ENCODE results near the gene ZNF574.
"Not testable (repeated sequence)": the region's sequence is repeated elsewhere in the genome, so short reads cannot be mapped to it uniquely, and the experiment has no call there.

ZNF574 gene, protein sequence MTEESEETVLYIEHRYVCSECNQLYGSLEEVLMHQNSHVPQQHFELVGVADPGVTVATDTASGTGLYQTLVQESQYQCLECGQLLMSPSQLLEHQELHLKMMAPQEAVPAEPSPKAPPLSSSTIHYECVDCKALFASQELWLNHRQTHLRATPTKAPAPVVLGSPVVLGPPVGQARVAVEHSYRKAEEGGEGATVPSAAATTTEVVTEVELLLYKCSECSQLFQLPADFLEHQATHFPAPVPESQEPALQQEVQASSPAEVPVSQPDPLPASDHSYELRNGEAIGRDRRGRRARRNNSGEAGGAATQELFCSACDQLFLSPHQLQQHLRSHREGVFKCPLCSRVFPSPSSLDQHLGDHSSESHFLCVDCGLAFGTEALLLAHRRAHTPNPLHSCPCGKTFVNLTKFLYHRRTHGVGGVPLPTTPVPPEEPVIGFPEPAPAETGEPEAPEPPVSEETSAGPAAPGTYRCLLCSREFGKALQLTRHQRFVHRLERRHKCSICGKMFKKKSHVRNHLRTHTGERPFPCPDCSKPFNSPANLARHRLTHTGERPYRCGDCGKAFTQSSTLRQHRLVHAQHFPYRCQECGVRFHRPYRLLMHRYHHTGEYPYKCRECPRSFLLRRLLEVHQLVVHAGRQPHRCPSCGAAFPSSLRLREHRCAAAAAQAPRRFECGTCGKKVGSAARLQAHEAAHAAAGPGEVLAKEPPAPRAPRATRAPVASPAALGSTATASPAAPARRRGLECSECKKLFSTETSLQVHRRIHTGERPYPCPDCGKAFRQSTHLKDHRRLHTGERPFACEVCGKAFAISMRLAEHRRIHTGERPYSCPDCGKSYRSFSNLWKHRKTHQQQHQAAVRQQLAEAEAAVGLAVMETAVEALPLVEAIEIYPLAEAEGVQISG

DNA sequence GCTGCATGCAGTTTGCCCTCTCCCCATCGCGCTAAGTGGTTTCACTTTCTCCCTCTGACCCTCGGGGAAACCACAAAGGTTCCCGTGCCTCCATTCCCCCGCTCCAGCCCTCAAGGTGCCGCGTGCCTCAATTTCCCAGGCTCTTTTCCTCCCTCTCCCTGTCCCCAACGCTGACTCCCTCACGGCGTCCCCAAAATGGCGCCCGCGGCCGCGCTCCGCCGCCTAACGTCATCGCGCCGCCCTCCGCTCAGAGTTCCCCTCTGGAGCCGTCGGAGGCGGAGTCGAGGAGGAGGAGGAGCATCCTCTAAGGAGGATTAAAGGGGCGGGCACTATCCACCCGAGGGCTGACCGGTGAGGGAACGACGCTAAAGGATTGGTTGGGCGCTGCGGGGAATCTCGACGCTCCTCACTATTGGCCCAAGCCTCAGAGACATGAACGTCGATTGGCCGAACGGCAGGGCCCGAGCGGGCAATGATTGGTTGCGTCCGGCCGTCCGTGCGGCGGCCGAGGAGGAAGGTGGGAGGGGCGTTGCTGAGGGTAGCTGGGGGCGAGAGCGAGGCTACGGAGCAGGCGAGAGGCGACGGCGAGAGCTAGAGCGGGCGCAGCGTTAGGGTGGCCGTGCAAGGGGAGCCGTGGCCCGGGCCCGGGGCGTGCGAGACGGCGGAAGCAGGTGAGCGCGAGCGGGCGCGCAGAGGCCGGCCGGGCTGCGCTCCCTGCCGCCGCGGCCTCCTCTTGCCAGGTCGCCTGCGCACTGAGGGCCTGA is at the start of gene ZNF574:
ZNF574 (plus strand) TSS at position 551 of the 764 bp plus-strand sequence. CDS start 2,441 bp downstream, outside the sequence.
- peak; percentile 99 for DNase-seq

DNA sequence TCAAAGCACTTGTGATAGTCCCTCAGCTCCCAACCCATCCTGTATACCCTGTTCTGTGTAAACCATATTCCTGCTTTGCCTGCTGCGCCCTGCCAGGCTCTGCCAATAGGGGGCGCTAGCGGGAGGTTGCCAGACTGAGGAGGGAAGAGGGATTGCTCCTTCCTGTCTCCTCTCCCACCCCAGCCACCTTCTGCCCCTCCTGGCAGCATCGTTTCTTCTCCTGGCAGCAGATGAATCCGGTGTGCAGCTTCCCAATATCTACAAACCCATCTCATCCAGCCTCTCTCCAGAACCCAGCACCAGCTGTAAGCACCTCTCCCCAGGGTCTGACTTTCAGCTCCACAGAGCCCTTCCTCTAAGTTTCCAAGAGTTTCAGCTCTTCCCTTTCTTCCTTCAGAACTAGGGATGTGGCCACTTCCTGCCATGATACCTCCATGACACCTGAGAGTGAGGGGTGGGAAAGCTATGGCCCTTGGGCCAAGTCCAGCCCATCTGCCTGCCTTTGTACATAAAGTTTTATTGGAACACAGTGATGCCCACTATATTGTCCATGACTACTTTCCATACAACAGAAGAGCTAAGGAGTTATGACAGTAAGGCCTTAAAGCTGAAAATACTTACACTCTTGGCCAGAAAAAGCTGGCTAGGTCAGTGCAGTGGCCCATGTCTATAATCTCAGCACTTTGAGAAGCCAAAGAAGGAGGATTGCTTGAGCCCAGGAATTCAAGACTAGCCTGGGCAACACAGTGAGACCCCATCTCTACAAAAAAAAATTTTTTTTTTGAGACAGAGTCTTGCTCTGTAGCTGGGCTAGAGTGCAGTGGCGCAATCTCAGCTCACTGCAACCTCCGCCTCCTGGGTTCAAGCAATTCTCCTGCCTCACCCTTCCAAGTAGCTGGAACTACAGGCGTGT is 47.4 kb upstream of the ZNF574 start:
- peak; percentile 61 for DNase-seq

DNA sequence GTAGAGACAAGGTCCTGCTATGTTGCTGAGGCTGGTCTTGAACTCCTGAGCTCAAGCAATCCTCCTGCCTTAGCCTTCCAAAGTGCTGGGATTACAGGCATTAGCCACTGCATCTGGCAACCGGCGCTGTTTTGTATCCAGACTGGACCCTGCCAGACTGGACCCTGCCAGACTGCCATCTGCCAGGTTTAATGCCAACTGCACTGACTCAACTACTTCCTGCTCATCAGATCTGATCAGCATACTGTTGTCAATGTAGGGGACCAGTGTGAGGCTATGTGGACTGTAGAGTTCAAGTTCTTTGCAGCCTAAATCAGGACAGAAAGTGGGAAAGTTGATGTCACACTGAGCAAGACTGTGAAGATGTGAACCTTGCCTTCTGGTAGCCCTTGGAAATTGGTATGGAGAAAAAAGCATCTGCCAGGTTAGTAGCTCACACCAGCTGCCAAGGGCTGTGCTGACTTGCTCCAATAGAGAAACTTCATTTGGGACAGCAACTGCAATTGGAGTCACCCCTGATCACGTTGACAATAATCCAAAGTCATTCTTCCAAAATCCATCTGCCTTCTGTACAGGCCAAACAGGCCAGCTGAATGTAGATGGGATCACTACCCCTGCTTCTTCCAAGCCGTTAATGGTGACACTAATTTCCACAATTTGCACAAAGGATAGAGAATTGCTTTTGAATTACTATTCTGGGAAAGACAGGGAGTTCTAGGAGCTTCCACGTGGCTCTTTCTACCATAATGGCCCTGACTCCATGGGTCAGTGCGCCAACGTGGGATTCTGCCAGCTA is 45.1 kb upstream of the ZNF574 start:
- DNase-seq = no peak

DNA sequence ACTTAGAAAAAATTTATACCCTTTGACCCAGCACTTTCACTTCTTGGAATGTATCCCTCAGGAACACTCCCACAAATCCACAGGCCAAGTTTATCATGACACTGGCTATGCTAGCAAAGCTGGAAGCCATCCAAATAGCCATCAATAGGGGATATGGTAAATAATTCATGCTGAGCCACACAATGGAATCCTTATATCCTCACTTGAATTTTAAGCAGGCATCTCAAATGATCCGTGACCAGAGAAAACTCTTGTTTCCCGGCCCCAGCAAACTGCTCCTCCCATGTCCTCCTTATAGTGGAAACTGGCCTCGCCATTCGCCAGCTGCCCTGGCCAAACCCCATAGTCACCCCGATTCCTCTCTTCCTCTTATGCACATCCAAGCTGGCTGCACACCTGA is 43.5 kb upstream of the ZNF574 start:
- DNase-seq = no peak

DNA sequence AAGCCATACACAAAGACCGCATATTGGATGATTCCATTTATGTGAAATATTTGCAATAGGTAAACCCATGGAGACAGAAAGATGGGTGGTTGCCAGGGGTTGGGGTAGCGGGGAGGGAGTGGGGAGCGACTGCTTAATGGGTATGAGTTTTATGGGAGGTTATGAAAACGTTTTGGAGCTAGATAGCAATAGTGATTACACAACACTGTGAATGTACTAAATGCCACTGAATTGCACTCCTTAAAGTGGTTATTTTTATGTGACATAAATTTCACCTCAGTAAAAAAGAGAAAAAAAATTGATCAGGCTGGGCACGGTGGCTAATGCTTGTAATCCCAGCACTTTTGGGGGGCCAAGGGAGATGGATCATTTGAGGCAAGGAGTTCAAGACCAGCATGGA is 42.6 kb upstream of the ZNF574 start:
- no peak for DNase-seq

DNA sequence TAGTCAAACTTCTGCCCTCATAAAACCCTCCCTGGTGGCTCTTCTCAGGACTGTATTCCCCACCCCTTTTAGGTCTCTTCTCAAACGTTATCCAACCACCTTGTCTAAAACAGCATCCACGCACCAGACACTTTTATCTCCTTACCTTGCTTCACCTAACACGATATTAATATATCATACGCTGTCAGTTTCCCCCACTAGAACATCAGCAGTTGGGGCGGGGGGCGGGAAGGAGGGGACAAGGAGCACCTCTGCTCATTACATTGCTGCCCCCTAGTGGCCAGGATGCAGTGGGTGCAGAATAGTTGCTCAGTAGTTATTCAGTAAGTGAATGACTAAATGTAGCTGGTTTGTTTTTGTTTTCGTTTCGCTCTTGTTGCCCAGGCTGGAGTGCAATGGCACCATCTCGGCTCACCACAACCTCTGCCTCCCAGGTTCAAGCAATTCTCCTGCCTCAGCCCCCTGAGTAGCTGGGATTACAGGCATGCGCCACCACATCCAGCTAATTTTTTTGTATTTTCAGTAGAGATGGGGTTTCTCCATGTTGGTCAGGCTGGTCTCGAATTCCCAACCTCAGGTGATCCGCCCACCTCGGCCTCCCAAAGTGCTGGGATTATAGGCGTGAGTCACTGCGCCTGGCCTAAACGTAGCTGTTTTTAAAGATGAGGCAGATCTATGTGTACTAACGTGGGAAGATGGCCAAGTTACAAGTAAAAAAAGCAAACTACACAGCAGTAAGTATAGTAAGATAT is 41.1 kb upstream of the ZNF574 start:
- peak; percentile 75 for DNase-seq

DNA sequence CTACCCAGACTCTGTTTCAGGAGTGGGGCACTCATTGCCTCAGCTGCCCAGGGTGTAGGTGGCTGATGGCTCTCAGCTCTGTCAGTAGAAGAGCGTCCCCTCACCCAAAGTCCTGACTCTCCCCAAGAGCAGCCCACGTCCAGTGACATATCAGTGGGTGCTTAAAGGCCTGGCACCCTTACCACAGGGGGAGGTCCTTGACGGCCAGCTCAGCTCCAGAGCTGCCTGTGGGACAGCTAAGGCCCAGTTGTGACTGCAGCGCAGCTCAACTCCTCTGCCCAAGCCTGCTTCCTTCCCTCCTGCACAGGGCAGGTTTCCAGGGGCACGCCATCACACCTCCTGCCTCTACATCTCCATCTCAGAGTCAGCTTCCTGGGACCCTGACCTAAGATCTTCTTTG is 38.3 kb upstream of the ZNF574 start:
- DNase-seq = no peak

DNA sequence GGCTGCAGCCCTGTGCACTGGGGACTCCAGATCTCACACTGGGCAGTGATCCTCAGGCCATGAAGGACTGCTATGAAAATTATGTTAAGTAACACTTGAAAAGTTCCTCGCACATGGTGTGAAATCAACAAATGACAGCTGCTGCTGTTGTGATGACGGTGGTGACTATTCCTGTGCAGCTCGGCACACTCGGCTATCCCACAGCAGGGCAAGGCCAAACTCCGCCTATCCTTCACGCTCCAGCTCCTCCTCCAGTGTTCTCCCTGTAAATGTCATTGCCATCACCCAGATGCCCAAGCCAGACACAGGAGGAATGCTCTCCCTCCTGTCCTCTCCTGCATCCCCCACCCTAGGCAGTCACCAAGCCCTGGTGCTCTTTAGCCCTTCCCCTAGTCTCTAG is 37.3 kb upstream of the ZNF574 start:
- DNase-seq = no peak

DNA sequence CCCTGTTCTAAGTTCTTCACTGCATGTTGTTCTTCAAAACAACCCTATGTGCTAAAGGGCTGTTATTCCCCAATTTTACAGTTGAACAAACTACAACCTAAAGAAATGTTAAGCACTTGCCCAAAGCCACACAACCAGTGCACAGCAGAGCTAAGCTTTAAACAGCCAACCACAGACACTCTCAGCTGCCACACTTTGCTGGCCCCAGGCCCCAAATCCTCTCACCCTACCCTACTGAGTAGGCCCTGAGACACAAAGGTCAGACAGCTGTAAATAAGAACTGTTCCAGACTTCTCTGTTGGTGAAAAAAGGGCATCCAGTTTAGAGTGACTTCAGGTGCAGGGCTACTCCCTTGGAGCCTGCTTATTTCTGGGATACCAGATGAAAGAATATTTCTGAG is 35.9 kb upstream of the ZNF574 start:
- DNase-seq = no peak

DNA sequence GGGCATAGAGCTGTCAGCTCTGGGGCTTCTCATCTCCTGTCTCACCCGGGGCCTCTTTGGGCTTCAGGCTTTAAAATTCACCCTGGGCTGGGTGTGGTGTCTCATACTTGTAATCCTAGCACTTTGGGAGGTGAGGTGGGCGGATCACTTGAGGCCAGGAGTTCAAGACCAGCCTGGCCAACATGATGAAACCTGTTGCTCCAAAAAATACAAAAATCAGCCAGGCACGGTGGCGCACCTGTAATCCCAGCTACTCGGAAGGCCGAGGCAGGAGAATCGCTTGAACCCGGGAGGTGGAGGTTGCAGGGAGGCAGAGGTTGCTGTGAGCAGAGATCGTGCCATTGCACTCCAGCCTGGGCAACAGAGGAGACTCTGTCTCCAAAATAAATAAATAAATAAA is 35.5 kb upstream of the ZNF574 start:
- DNase-seq = not testable (repeated sequence)

DNA sequence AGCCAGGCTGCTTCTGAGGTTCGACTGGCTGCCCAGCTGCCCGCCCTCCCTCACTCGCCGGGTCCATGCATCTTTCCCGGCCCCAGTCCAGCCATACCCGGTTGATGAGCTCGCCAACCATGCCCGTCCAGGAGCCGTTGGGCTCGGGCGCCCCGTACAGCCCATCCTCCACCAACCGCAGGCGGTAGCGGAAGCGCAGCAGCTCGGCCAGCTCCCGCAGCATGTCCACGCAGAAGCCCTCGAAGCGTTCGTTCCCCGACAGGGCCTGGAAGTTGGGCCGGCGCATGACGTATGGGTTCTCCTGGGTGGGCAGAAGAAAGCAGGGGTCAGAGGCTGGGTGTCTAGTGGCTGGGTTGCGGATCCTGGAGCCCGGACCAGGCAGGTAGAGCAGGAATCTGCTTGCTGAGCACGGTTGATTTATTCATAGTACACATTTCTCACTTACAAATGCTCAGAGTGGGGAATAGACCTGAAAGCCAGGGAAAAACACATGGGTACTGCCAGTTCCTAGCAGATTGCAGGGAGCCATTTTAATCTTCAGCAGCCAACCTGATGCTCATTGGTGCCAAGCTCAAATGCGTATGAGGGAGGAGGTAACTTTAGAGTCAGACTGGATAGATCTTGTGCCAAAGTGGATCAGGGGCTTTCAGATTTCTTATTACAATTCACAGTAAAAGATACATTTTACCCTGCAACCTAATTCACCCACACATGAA is 33.4 kb upstream of the ZNF574 start:
- no peak for DNase-seq

DNA sequence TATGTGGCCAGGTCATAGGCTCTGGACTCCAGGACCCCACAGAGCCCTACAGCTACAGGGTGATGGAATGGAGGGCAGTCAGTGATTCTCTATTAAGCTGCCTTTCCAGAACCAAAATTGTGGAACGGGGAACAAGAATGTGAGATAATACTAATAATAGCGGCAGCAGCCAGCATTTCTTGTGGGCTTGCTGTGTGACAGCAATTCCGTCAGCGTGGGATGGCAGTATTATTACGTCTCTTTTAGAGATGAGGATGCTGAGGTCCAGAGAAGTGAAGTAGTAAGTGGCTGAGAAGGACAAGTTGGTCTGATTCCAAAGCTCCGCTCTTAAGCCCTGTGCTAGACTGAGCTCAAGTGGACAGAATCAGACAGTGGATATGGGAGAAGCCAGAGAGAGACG is 30.4 kb upstream of the ZNF574 start:
- no peak for DNase-seq

DNA sequence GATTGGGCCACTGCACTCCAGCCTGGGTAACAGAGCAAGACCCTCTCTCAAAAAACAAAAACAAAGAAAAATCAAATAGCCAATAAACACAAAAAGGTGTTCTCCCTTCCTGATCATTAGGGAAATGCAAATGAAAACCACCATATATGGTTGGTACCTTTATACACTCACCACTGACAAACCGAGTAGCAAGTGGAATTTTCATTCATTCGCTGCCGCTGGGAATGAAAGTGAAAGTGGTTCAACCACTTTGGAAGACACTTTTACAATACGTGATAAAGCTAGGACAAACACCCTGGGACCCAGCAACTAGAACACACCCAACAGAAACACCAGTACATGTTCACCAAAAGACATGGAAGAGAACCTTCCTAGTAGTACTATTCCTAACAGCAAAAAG is 27.0 kb upstream of the ZNF574 start:
- DNase-seq = peak; percentile 27

DNA sequence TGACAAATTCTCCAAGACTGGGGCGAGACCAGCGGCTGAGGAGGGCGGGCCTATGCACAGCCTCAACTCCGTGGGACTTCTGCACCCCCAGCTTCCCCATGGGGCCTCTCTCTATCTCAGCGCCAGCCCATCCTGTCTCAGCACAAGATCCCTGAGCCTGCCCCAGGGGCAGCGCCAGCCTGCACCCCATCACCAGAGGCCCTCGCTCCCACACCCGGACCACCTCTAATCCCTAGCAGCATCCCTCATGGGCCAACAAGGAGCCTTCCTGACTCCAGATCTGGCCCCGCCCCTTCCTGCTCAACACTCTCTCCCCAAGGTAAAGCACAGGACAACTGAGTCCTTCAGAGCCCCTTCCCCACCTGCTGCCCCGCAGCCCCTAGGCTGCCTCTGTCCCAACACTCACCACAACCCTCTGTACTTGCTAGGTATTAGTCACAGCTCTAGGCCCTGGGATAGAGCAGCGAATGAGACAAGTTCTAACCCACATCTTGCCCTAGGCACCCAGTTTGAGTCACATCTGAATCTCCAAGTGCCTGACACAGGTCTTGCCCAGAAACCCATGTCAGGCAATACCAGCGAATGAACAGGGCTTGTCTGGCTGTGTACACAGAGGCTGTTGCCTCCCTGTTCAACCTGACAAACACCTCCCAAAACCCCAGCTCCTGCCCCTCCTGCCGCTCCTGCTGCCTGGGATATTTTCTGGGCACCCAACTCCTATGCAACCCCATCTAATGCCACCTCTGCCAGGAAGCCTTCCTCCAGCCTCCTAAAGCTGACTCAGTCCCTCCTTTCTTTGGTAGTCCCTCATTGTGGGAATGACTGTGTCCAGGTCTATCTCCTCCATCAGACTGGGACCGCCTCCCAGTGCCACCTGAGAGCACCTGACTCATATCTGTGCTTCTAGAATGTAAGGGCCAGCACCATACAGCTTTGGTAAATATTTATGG is 24.5 kb upstream of the ZNF574 start:
- peak; percentile 71 for DNase-seq

DNA sequence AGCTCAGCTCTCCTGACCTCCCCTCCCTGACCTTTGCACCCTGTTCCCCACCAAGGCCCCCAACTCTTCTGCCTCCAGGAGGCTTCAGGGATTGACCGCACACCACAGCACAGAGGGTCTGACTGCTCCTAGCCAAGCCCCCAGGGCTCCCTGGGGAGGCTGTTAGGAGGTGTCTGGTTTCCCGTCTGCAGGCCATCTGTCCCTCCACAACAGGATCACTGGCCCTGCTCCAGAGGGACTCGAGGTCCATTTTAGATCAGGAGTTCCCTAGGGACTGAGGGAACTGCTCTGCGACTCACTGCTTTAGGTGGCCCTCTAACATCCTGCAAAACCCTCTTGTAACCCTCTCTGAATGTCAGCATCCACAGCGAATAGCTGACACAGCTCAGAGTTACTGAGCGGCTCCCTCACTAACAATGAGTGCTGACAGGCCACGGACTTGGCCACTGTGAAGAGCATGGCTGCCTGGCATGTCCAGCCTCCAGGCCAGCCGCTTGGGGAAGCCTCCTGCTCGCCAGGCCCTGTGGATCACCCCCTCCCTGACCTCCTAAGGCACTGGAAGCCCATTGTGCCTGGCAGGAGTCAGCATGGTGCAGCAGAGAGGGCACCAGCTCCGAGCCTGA is 23.6 kb upstream of the ZNF574 start:
- DNase-seq = no peak

DNA sequence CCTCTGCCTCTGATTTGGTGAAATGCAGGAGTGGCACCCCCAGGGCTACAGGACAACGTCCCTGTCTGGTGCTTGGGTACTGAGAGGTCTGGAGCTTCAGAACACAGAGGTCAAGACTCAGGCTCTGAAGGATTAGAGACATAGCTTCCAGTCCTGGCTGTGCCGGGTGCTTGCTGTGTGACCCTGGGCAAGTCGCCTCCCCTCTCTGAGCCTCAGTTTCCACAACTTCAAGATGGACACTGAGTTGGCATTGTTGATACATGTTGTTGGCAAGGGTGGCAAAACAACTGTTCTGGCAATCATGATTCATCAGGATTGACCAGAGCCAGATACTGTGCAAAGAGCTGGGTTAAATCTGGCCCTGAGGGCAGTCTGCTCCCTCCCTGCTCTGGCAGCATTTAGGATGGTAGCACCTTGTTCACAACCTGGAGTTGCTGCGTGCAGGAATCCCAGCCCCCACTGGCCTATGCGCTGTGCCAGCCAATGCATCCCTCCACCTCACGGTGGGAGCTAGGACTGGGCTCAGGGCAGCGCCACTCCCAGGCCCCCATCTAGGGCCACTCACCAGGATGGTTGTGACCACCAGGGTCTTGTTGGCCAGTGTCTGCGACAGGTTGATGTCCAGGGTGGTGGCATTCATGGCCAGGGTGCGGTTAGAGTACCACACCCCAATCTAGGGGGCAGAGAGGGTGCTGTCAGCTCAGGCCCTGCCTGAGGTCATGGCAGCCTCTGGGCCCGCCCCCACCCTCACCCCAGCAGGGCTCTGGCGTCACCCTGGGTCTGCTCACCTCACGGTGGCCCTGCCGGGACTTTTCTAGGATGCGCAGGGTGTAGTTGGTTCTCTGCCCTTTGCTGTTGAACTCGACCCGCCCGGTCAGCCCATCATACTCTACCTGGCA is 22.7 kb upstream of the ZNF574 start:
- no peak for DNase-seq

DNA sequence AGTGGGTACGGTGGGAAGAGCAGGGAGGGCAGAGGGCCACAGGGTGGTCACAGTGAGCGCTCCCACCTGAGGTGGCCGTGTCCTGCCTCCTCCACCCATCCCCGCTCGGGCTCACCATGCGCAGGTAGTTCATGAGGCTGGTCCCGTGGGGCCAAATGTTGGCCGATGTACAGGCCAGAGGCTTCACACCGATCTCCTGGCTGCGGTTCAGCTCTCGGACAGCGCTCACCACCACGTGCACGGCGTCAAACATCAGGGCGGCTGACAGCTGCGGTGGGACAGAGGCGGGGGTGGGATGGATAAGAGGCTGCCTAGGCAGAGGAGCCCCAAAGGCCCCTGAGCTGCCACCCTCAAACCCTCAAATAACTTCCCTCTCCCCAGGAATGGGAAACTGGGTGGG is 21.8 kb upstream of the ZNF574 start:
- DNase-seq = no peak

Measured in activated CD4-positive, alpha-beta T cell treated with anti-CD3 and anti-CD28 coated beads for 48 hours (primary cell).